ENCODE measurements around the gene CALN1.

Gene CALN1

DNA sequence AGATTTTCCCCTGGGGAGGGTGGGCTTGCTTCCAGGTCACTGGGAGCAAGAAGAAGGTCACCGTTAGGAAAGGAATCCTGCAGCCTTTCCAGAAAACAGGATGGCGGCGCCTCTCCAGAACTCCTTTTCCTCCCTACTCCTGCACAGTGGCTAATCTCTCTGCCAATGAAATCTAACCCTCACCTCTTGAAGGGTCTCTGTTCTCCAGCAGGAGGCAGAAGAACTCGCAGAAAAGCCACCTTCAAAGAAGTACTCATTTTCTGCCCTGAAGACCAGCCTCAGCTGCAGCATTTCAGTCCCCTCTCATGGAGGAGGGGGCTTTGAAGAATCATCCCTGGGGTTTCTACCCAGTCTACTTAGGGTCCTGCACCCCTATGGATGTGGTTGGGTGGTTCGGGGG, 626.9 kb downstream of the CALN1 start:
- no peak for TF ChIP-seq SIN3A (IDR thresholded peaks at IDR 0.05; ENCODE audit: borderline replicate concordance, insufficient read depth, low read length)
- TF ChIP-seq, protein P1, sequence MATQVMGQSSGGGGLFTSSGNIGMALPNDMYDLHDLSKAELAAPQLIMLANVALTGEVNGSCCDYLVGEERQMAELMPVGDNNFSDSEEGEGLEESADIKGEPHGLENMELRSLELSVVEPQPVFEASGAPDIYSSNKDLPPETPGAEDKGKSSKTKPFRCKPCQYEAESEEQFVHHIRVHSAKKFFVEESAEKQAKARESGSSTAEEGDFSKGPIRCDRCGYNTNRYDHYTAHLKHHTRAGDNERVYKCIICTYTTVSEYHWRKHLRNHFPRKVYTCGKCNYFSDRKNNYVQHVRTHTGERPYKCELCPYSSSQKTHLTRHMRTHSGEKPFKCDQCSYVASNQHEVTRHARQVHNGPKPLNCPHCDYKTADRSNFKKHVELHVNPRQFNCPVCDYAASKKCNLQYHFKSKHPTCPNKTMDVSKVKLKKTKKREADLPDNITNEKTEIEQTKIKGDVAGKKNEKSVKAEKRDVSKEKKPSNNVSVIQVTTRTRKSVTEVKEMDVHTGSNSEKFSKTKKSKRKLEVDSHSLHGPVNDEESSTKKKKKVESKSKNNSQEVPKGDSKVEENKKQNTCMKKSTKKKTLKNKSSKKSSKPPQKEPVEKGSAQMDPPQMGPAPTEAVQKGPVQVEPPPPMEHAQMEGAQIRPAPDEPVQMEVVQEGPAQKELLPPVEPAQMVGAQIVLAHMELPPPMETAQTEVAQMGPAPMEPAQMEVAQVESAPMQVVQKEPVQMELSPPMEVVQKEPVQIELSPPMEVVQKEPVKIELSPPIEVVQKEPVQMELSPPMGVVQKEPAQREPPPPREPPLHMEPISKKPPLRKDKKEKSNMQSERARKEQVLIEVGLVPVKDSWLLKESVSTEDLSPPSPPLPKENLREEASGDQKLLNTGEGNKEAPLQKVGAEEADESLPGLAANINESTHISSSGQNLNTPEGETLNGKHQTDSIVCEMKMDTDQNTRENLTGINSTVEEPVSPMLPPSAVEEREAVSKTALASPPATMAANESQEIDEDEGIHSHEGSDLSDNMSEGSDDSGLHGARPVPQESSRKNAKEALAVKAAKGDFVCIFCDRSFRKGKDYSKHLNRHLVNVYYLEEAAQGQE (IDR thresholded peaks at IDR 0.05; ENCODE audit: insufficient read depth in 1 of 2, low read depth in 2 of 2, low read length in 2 of 2): no peak
- TF ChIP-seq POLR2AphosphoS5 (IDR thresholded peaks at IDR 0.05; ENCODE audit: low read depth, low read length): no peak
- TF ChIP-seq FOXP2 (optimal IDR thresholded peaks at IDR 0.05; ENCODE audit: borderline replicate concordance, extremely low read depth, extremely low read length, insufficient read depth): no peak
- no peak for TF ChIP-seq TAF1 (IDR thresholded peaks at IDR 0.05; ENCODE audit: borderline replicate concordance, insufficient read depth, low read length)

- TF ChIP-seq, protein P1 (IDR thresholded peaks at IDR 0.05; ENCODE audit: insufficient read depth in 1 of 2, low read depth in 2 of 2, low read length in 2 of 2): no peak
- TF ChIP-seq POLR2AphosphoS5 (IDR thresholded peaks at IDR 0.05; ENCODE audit: low read depth, low read length) (no peak), SIN3A (IDR thresholded peaks at IDR 0.05; ENCODE audit: borderline replicate concordance, insufficient read depth, low read length) (no peak), FOXP2 (optimal IDR thresholded peaks at IDR 0.05; ENCODE audit: borderline replicate concordance, extremely low read depth, extremely low read length, insufficient read depth) (no peak), TAF1 (IDR thresholded peaks at IDR 0.05; ENCODE audit: borderline replicate concordance, insufficient read depth, low read length) (no peak)
These were observed 627.4 kb downstream of the CALN1 start for GRCh38 chr7:71784781-71785180.

- TF ChIP-seq, protein P1 (IDR thresholded peaks at IDR 0.05; ENCODE audit: insufficient read depth in 1 of 2, low read depth in 2 of 2, low read length in 2 of 2): no peak
- no peak for TF ChIP-seq FOXP2 (optimal IDR thresholded peaks at IDR 0.05; ENCODE audit: borderline replicate concordance, extremely low read depth, extremely low read length, insufficient read depth)
- no peak for TF ChIP-seq SIN3A (IDR thresholded peaks at IDR 0.05; ENCODE audit: borderline replicate concordance, insufficient read depth, low read length)
- no peak for TF ChIP-seq POLR2AphosphoS5 (IDR thresholded peaks at IDR 0.05; ENCODE audit: low read depth, low read length)
- no peak for TF ChIP-seq TAF1 (IDR thresholded peaks at IDR 0.05; ENCODE audit: borderline replicate concordance, insufficient read depth, low read length)
These were observed 628.0 kb downstream of the CALN1 start for GRCh38 chr7:71784180-71784579.

DNA sequence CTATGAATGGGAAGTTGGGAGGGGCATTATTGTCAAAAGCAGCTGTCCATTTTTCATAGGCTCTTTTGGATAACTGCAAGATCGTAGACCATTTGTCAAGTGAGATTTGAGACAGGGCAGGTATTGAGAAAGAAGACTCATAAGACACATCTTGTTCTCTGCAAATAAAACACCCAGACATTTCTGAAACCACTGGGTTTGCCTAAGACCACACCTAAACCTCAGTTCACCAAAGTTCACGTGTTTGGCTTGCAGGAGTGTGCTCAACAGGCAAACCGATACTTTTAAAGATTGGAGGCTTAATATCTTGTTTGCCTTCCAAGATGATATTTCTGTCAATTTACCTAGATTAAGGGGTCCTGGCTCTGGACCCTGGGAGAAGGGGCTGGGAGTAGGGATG, 628.4 kb downstream of the CALN1 start:
- TF ChIP-seq TAF1 (IDR thresholded peaks at IDR 0.05; ENCODE audit: borderline replicate concordance, insufficient read depth, low read length) (no peak), FOXP2 (optimal IDR thresholded peaks at IDR 0.05; ENCODE audit: borderline replicate concordance, extremely low read depth, extremely low read length, insufficient read depth) (no peak), SIN3A (IDR thresholded peaks at IDR 0.05; ENCODE audit: borderline replicate concordance, insufficient read depth, low read length) (no peak), POLR2AphosphoS5 (IDR thresholded peaks at IDR 0.05; ENCODE audit: low read depth, low read length) (no peak)
- TF ChIP-seq, protein P1 (IDR thresholded peaks at IDR 0.05; ENCODE audit: insufficient read depth in 1 of 2, low read depth in 2 of 2, low read length in 2 of 2): no peak

DNA sequence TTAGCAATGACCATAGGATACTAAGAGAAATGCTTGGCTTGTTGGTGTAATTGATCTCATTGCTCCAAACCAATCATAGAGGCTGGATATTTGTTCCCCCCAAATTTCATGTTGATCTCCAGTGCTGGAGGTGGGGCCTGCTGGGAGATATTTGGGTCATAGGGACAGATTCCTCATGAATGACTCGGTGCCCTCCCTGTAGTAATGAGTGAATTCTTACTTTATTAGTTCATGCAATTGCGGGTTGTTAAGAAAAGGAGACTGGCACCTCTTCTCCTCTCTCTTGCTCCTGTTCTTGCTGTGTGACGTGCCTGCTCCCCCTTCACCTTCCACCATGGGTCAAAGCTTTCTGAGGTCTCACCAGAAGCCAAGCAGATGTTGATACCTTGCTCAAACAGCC, 630.1 kb downstream of the CALN1 start:
- TF ChIP-seq POLR2AphosphoS5 (IDR thresholded peaks at IDR 0.05; ENCODE audit: low read depth, low read length): no peak
- TF ChIP-seq, protein P1 (IDR thresholded peaks at IDR 0.05; ENCODE audit: insufficient read depth in 1 of 2, low read depth in 2 of 2, low read length in 2 of 2): no peak
- TF ChIP-seq SIN3A (IDR thresholded peaks at IDR 0.05; ENCODE audit: borderline replicate concordance, insufficient read depth, low read length): no peak
- no peak for TF ChIP-seq TAF1 (IDR thresholded peaks at IDR 0.05; ENCODE audit: borderline replicate concordance, insufficient read depth, low read length)
- no peak for TF ChIP-seq FOXP2 (optimal IDR thresholded peaks at IDR 0.05; ENCODE audit: borderline replicate concordance, extremely low read depth, extremely low read length, insufficient read depth)
